K562 (cell line): ENCODE data around the gene MPHOSPH10. TPM values are rescaled to one million over a fixed set of nuclear protein-coding genes. Genes with fewer than 3 reads are reported as not detected.
"Not testable (repeated sequence)": the region's sequence is repeated elsewhere in the genome, so short reads cannot be mapped to it uniquely, and the experiment has no call there.

Experiments
- ATAC-seq: fragments of 200-7000 bp; cut with Tn5 transposase; 3 replicates; pipeline ENCODE4 v1.9.1; 2020; ENCODE audit warnings: moderate library complexity
- BruUV-seq: library from RNA; stranded (reverse); fragments of 400-500 nt; replicated peaks from 2 replicates; lab custom pipeline; 2021; lab: Mats Ljungman, UMichigan
- CTCF ChIA-PET: fragments of 300-600 bp; formaldehyde crosslinking; extraction: SDS; loops from one replicate; lab custom pipeline; 2021; ENCODE audit warnings: low intra/inter-chr PET ratio; lab: Yijun Ruan, JAX
- POLR2A ChIA-PET: fragments of 300-600, 350-650 bp; sonication (Branson Sonifier 250); formaldehyde crosslinking; extraction: SDS; loops from one replicate; lab custom pipeline; 2021; ENCODE audit warnings: antibody characterized with exemption, inconsistent platforms; lab: Yijun Ruan, JAX
- DNase-seq, 4 experiments: peaks; one replicate each; pipeline versions ENCODE4 v3.0.0 to v3.0.0-alpha.2; 2011 to 2018; ENCODE audit warnings: low spot score in 3 of 4, mixed read lengths in 3 of 4; ENCODE audit errors: extremely low read depth in 1 of 4
- FAIRE-seq: peaks from 2 replicates; lab custom pipeline; 2011; peaks lifted over from hg19 to GRCh38; lab: Jason Lieb, UNC
- H2AFZ ChIP-seq: 2 replicates; pipeline ENCODE4 v1.6.0; 2011; ENCODE audit warnings: low read depth, low read length, control low read depth, inconsistent platforms
- H3K27ac ChIP-seq: fragments of 200-600 bp; 3 replicates; pipeline ENCODE4 v1.8.0; 2011; ENCODE audit warnings: low read depth, mild to moderate bottlenecking, control low read depth, inconsistent platforms, low read length, moderate library complexity, mixed read lengths; ENCODE audit errors: extremely low read depth
- H3K27me3 ChIP-seq, 2 experiments: fragments of 300-600 bp in 1 of 2; 2 replicates in 1 of 2; 3 replicates in 1 of 2; pipeline versions ENCODE4 v1.6.0 to v1.8.0; 2011; ENCODE audit warnings: inconsistent platforms in 2 of 2, low read length in 2 of 2, mild to moderate bottlenecking in 1 of 2, mixed read lengths in 1 of 2, moderate library complexity in 1 of 2; ENCODE audit not compliant: control insufficient read depth in 2 of 2, insufficient read depth in 2 of 2
- H3K36me3 ChIP-seq: fragments of 300-600 bp; 3 replicates; pipeline ENCODE4 v1.8.0; 2011; ENCODE audit warnings: mild to moderate bottlenecking, low read length, inconsistent platforms; ENCODE audit not compliant: control insufficient read depth, insufficient read depth
- H3K4me1 ChIP-seq, 2 experiments: fragments of 200-600 bp in 1 of 2; replicated peaks in 1 of 2; 2 replicates in 1 of 2; 3 replicates in 1 of 2; pipeline versions ENCODE4 v1.5.1 to v1.8.0; 2011; ENCODE audit warnings: inconsistent platforms in 2 of 2, low read length in 2 of 2, mild to moderate bottlenecking in 1 of 2, mixed read lengths in 1 of 2, moderate library complexity in 1 of 2; ENCODE audit not compliant: control insufficient read depth in 2 of 2, insufficient read depth in 2 of 2
- H3K4me2 ChIP-seq: 2 replicates; pipeline ENCODE4 v1.6.1; 2011; ENCODE audit warnings: low read length, control low read depth, inconsistent platforms, mixed read lengths; ENCODE audit not compliant: insufficient read depth
- H3K4me3 ChIP-seq: fragments of 200-600 bp; sonication (generic), shearing (Covaris generic); 2 replicates; pipeline ENCODE4 v1.5.1; 2016; ENCODE audit warnings: control low read depth, inconsistent platforms
- H3K79me2 ChIP-seq: fragments of 200-600 bp; 3 replicates; pipeline ENCODE4 v1.8.0; 2011; ENCODE audit warnings: low read length, inconsistent platforms; ENCODE audit not compliant: control insufficient read depth, insufficient read depth
- H3K9ac ChIP-seq, 2 experiments: 2 replicates each; pipeline versions ENCODE4 v1.6.0 to v1.6.1; 2011; ENCODE audit warnings: low read depth in 2 of 2, low read length in 2 of 2, control low read depth in 1 of 2, inconsistent platforms in 1 of 2, mild to moderate bottlenecking in 1 of 2, mixed read lengths in 1 of 2; ENCODE audit not compliant: insufficient read depth in 1 of 2
- H3K9me1 ChIP-seq: one replicate; pipeline ENCODE4 v1.6.0; 2011; ENCODE audit warnings: inconsistent platforms, mild to moderate bottlenecking, low read length, moderate library complexity; ENCODE audit not compliant: control insufficient read depth, insufficient read depth
- H3K9me3 ChIP-seq: replicated peaks from 2 replicates; pipeline ENCODE4 v1.5.1; 2011; ENCODE audit warnings: low read depth, low read length, inconsistent platforms; ENCODE audit not compliant: control insufficient read depth, insufficient read depth
- H4K20me1 ChIP-seq: replicated peaks from 2 replicates; pipeline ENCODE4 v1.6.1; 2011; ENCODE audit warnings: low read length, inconsistent platforms, mixed read lengths; ENCODE audit not compliant: control insufficient read depth, insufficient read depth
- MEIS2 ChIP-seq: fragments of 450-650 bp; IDR thresholded peaks from 2 replicates; pipeline ENCODE4 v1.6.1; 2014; ENCODE audit warnings: mild to moderate bottlenecking; ENCODE audit not compliant: partially characterized antibody
- RBM25 ChIP-seq: fragments of 200-400 bp; formaldehyde crosslinking; IDR thresholded peaks from 2 replicates; pipeline ENCODE4 v1.6.1; 2018; ENCODE audit warnings: low read length, low read depth, moderate library complexity; ENCODE audit not compliant: severe bottlenecking
- STAT5A ChIP-seq: IDR thresholded peaks from 2 replicates; pipeline ENCODE4 v1.6.1; 2012; ENCODE audit warnings: low read length, inconsistent platforms, borderline replicate concordance
- WGBS: fragments of 100-300 bp; shearing (Covaris generic); methylation state at CpG from one replicate; pipeline ENCODE4 v1.1.6; 2016; ENCODE audit warnings: low coverage, mixed read lengths; ENCODE audit not compliant: insufficient coverage; ENCODE audit errors: missing lambda C conversion rate; 5-methylcytosine and 5-hydroxymethylcytosine counted together
- in situ Hi-C: fragments of 300-500 bp; cut with MboI; formaldehyde crosslinking; loops from 4 replicates; pipeline ENCODE4 v1.15.0; 2018; ENCODE audit warnings: inconsistent platforms, mixed read lengths
- intact Hi-C: fragments of 100-400 bp; cut with micrococcal nuclease; formaldehyde crosslinking; loops from 2 replicates; pipeline ENCODE4 v1.14.2; 2022
- polyA plus RNA-seq, 8 experiments: library from polyadenylated mRNA; depleted of rRNA in 4 of 8; stranded (reverse) in 5 of 8; unstranded in 3 of 8; fragments of >200 nt; fragmentation: Nextera tagmentation in 2 of 8; fragmentation: Illumina TruSeq in 1 of 8; extraction: Ambion mirVana in 2 of 8; extraction: Trizol in 1 of 8; gene quantifications; 2 replicates each; pipeline versions ENCODE4 v1.2.1 to v1.2.3, GENCODE V29; 2011 to 2014; ENCODE audit warnings: inconsistent platforms in 1 of 8, missing spikeins in 1 of 8
- total RNA-seq, 7 experiments: library from RNA; depleted of rRNA in 6 of 7; stranded (reverse); fragments of >200 nt in 6 of 7; fragmentation: Illumina TruSeq in 2 of 7; extraction: Trizol in 2 of 7; gene quantifications; 2 replicates each; pipeline versions ENCODE4 v1.2.1 to v1.2.3, GENCODE V29; 2011 to 2021; ENCODE audit warnings: low replicate concordance in 1 of 7
- TF ChIP-seq, protein P1 (sequence below): fragments of 150-350 bp; conservative IDR thresholded peaks from 2 replicates; pipeline ENCODE4 v1.6.1; 2014; ENCODE audit warnings: low read length

The MPHOSPH10 gene
- total and polyA plus RNA-seq, 9 of the 15 experiments (the other 6 are each of a cell fraction or from before 2014, with no cell fraction given): 36.8 to 83.7 (median 58.5) TPM

- H3K9me3 ChIP-seq, H3K79me2 ChIP-seq, H3K27ac ChIP-seq, DNase-seq, H3K4me2 ChIP-seq, ATAC-seq, H3K9ac ChIP-seq, H2AFZ ChIP-seq, BruUV-seq, H3K4me3 ChIP-seq, H4K20me1 ChIP-seq, in situ Hi-C loops, H3K36me3 ChIP-seq, H3K4me1 ChIP-seq, H3K27me3 ChIP-seq, H3K9me1 ChIP-seq, intact Hi-C loops: not testable (repeated sequence)
- WGBS: 0% methylated on average over 2 of the region's 5 CpGs
- CTCF ChIA-PET: interaction anchor here (0.8 kb wide), 1 partner anchor 1318 kb away, joined by 3 read pairs; no protein-coding TSS in a partner anchor
- peak; percentile 23 for TF ChIP-seq MEIS2
- POLR2A ChIA-PET: interaction anchor here (0.6 to 0.7 kb wide), 2 partner anchors 16 to 223 kb away, joined by 3 to 5 read pairs; no protein-coding TSS in a partner anchor
- peak; percentile 57 for FAIRE-seq
These were observed 53.1 kb downstream of the MPHOSPH10 start for GRCh38 chr2:71183306-71184115.

DNA sequence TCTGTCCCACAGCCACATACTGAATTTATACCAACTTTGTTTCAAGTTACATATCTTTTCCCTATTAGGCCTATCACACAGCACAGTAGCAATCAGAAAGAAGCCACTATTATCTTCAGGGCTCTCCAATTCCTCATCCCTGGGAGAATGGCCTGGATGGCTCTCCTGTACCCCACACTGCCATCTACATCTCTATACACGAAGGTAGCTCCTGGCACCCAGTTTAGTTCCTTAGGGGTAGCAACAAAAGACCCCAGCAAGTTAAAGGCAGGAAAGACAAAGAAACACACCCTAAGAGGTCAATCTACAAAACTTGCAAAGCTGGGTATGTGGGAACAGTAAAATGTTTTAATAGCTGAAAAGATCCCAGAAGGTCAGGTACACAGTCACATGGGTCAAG is 56.5 kb downstream of the MPHOSPH10 start:
- Histone ChIP-seq H3K9ac (no peak overlapping the region), H3K9me3 (no peaks in the 10 kb centered on the region), H3K4me2 (no peak overlapping the region), H3K9me1 (no peaks in the 10 kb centered on the region), H3K36me3 (no peaks in the 10 kb centered on the region), H3K4me1 (no peaks in the 10 kb centered on the region), H3K79me2 (no peaks in the 10 kb centered on the region), H4K20me1 (no peaks in the 10 kb centered on the region), H2AFZ (no peak overlapping the region), H3K27me3 (peaks cover 3 to 5% of the 10 kb centered on the region in 2 experiments; a peak in 3 of 5 replicates), H3K4me3 (no peak overlapping the region), H3K27ac (no peak overlapping the region)
- FAIRE-seq (no peak), DNase-seq (no peak), ATAC-seq (no peak)
- in situ Hi-C loops: no loop called here
- ChIA-PET POLR2A (interaction anchor here (1.0 to 1.2 kb wide), 2 partner anchors 10 to 13 kb away, joined by 3 read pairs; no protein-coding TSS in a partner anchor), CTCF (no interaction called here)
- WGBS: 0% methylated on average over 1 of the region's 1 CpG
- BruUV-seq: no TSS peak
- no peak for TF ChIP-seq RBM25
- TF ChIP-seq, protein P1, sequence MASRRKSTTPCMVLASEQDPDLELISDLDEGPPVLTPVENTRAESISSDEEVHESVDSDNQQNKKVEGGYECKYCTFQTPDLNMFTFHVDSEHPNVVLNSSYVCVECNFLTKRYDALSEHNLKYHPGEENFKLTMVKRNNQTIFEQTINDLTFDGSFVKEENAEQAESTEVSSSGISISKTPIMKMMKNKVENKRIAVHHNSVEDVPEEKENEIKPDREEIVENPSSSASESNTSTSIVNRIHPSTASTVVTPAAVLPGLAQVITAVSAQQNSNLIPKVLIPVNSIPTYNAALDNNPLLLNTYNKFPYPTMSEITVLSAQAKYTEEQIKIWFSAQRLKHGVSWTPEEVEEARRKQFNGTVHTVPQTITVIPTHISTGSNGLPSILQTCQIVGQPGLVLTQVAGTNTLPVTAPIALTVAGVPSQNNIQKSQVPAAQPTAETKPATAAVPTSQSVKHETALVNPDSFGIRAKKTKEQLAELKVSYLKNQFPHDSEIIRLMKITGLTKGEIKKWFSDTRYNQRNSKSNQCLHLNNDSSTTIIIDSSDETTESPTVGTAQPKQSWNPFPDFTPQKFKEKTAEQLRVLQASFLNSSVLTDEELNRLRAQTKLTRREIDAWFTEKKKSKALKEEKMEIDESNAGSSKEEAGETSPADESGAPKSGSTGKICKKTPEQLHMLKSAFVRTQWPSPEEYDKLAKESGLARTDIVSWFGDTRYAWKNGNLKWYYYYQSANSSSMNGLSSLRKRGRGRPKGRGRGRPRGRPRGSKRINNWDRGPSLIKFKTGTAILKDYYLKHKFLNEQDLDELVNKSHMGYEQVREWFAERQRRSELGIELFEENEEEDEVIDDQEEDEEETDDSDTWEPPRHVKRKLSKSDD: no peak
- TF ChIP-seq STAT5A: no peak
- intact Hi-C loops: no loop called here
